BE2C (cell line): ENCODE measurements around the gene PFN2. TPM values are rescaled to one million over a fixed set of nuclear protein-coding genes. Genes with fewer than 3 reads are reported as not detected.

Source experiments
- DNase-seq: peaks from one replicate; pipeline ENCODE4 v3.0.0-alpha.2; 2020
- H3K27me3 ChIP-seq: fragments of 250-450 bp; sonication (Bioruptor Pico); 2 replicates; pipeline ENCODE4 v1.5.1; 2020; ENCODE audit warnings: mild to moderate bottlenecking
- H3K36me3 ChIP-seq: fragments of 250-450 bp; sonication (Bioruptor Pico); 2 replicates; pipeline ENCODE4 v1.5.1; 2020; ENCODE audit warnings: mild to moderate bottlenecking
- H3K4me1 ChIP-seq: fragments of 250-450 bp; sonication (Bioruptor Pico); 2 replicates; pipeline ENCODE4 v1.5.1; 2020
- H3K4me3 ChIP-seq: 2 replicates; pipeline ENCODE4 v1.5.1; 2011; ENCODE audit warnings: low read depth, low read length
- H3K9me3 ChIP-seq: fragments of 250-450 bp; sonication (Bioruptor Pico); 2 replicates; pipeline ENCODE4 v1.5.1; 2020
- CTCF ChIP-seq: IDR thresholded peaks from 2 replicates; pipeline ENCODE4 v1.5.1; 2012; ENCODE audit warnings: mild to moderate bottlenecking, low read depth, low read length
- polyA plus RNA-seq: library from polyadenylated mRNA; unstranded; fragments of >200 nt; gene quantifications from one replicate; pipeline ENCODE4 v1.2.1, GENCODE V29; 2012; ENCODE audit warnings: low read depth, missing spikeins; ENCODE audit not compliant: insufficient read length, insufficient read depth

Gene PFN2
- polyA plus RNA-seq = 84.8 TPM

- DNase-seq = peak; percentile 83
- TF ChIP-seq CTCF = no peak
- no peaks in the 10 kb centered on the region for H3K9me3 ChIP-seq
- no peaks in the 10 kb centered on the region for H3K27me3 ChIP-seq
- peaks cover 20% of the 10 kb centered on the region for H3K36me3 ChIP-seq
- peak within 1 kb of the TSS; percentile 71 for H3K4me3 ChIP-seq
- no peaks in the 10 kb centered on the region for H3K4me1 ChIP-seq
Observed at GRCh38 chr3:149970716-149971402, at the start of gene PFN2. TSS of gene PFN2 (minus strand) at chr3:149970895. CDS start at chr3:149970856, 39 bp downstream.

GRCh38 chr3:150015901-150016300 lies 45.2 kb upstream of the PFN2 start:
- no peaks in the 10 kb centered on the region for H3K4me1 ChIP-seq
- no peak for TF ChIP-seq CTCF
- no peak overlapping the region for H3K4me3 ChIP-seq
- H3K9me3 ChIP-seq = no peaks in the 10 kb centered on the region
- no peaks in the 10 kb centered on the region for H3K27me3 ChIP-seq
- no peak for DNase-seq
- H3K36me3 ChIP-seq = no peaks in the 10 kb centered on the region

GRCh38 chr3:150014782-150015181 lies 44.1 kb upstream of the PFN2 start:
- Histone ChIP-seq H3K27me3 (no peaks in the 10 kb centered on the region), H3K9me3 (no peaks in the 10 kb centered on the region), H3K4me1 (no peaks in the 10 kb centered on the region), H3K36me3 (no peaks in the 10 kb centered on the region), H3K4me3 (no peak overlapping the region)
- DNase-seq = no peak
- TF ChIP-seq CTCF = no peak

- DNase-seq = no peak
- TF ChIP-seq CTCF = no peak
- Histone ChIP-seq H3K27me3 (no peaks in the 10 kb centered on the region), H3K4me1 (no peaks in the 10 kb centered on the region), H3K4me3 (no peak overlapping the region), H3K9me3 (no peaks in the 10 kb centered on the region), H3K36me3 (no peaks in the 10 kb centered on the region)
Observed at GRCh38 chr3:150013801-150014200, 43.1 kb upstream of the PFN2 start.

- no peak for DNase-seq
Observed at GRCh38 chr3:150006794-150007193, 36.1 kb upstream of the PFN2 start.

More at GRCh38 chr3:150006794-150007193, 36.1 kb upstream of the PFN2 start:
- H3K36me3 ChIP-seq = no peaks in the 10 kb centered on the region
- H3K4me3 ChIP-seq = no peak overlapping the region
- H3K9me3 ChIP-seq = no peaks in the 10 kb centered on the region
- peaks cover 3% of the 10 kb centered on the region; the same call in 1 of the 2 replicates for H3K4me1 ChIP-seq
- no peaks in the 10 kb centered on the region for H3K27me3 ChIP-seq
- TF ChIP-seq CTCF = no peak
